GM18868 (cell line): ENCODE data around the gene NOX4.
A peak's percentile ranks its signal among the peaks of the same experiment; 100 is the strongest.
"Not testable (repeated sequence)": the region's sequence is repeated elsewhere in the genome, so short reads cannot be mapped to it uniquely, and the experiment has no call there.

ENCODE experiments used
- ATAC-seq: cut with Tn5 transposase; IDR thresholded peaks from one replicate; pipeline ENCODE4 v1.9.1; 2021; ENCODE audit warnings: mild to moderate bottlenecking, moderate library complexity; ENCODE audit not compliant: unreplicated experiment

Gene NOX4

DNA sequence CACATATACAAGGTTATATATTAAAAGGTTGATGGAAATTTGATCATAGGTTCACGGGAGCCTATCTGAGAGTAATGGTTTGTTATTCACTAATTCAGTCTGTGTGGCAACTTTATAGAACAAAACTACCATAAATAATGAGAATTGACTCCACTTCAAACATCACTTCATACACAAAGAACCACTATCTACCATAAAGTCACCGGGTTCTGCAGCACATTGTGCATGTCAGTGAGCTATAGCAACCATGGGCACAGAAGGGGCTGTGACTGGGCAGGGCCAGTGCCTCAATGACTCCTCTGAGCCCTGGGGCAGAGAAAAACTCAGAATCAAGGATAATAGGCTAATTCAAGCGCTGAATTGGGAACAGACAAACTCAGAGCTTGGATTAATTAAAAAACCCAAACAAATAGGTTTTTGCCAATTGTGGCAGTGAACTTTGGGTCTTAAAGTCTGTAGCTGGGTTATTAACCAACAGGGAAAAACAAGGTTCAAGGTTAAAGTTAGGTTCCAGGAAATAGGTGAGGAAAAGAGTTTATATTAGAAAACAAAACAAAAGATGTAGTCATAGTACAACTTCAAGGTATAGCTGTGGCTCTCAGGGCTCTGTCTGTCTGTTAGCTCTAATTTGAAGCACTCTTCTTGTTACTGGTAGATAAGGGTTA is 181.7 kb downstream of the NOX4 start:
- not testable (repeated sequence) for ATAC-seq

DNA sequence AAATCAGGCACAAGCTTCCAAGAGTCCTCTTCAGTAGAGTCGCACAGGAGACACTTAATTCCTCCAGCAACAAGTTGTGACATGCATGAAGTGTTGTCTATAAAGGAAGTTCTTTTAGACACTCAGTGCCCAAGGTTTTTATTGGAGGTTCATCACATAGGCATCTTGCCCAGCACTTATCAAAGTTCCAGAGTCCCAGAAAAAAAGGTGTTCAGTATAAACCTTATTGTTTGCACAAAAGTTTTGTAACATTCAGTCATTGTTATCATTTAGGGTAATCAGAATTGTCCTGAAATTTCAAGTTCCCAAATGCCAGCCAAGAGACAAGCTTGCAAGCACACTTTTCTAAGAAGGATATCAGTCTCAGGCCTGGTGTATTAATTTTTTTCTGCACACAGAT is 182.9 kb downstream of the NOX4 start:
- ATAC-seq, result not testable (repeated sequence)

DNA sequence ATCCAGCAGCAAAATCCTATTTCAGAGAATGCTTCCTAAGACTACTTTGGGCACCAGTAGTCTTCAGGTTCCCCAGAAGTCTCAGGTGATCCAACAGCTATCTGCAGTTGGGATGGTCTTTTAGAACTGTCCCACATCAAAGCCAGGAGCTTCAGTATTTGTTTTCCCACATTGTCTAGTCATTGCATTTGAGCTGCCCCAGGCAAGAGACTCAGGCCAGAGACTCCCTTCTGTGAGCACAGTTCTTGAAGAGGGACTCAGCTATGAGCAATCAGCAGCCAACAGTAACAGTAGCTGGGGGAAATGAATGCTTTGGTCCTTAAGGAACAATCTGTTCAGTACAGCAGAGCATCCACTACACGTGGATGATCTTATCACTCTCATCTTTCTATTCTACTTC is 188.1 kb downstream of the NOX4 start:
- not testable (repeated sequence) for ATAC-seq

DNA sequence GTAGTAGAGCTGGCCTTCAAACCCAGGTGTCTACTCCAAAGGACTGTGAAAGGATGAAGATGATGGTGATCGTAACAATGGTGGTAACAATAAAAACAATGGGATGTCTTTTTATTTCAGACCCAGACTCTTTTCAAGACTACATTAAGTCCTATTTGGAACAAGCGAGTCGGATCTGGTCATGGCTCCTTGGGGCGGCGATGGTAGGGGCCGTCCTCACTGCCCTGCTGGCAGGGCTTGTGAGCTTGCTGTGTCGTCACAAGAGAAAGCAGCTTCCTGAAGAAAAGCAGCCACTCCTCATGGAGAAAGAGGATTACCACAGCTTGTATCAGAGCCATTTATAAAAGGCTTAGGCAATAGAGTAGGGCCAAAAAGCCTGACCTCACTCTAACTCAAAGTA is 196.2 kb downstream of the NOX4 start:
- not testable (repeated sequence) for ATAC-seq

DNA sequence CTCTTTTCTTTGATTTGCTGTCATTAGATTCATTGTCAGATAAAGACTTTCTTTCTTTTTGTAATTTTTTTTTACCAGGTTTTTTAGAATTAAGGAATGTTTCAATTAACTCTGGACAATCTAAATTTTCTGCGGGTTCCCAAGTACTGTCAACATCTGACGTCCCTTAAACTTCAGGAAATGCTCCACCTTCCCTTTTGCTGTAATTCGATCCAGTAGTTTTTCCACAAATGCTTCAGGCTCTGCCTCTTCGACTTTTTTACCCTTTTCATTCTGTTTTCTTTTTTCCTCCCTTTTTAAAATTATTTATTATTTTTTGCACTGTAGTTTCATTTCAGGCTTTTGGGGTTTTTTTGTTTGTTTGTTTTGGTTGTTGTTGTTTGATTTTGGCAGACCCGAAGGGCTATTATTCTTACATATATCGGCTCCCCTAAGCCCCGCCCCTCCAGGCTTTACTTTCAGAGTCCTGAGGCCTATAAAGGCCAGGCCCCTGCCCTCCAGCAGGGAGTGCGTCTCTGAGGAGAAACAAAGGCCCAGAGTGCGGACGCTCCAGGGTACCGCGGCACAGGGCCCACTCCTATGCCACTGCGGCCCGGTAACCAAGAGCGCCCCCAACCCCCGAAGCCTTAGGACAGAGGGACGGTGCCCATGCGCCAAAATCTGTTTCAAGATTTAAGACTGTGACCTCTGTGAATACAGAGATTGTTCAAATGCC is 197.1 kb downstream of the NOX4 start:
- no peak for ATAC-seq

DNA sequence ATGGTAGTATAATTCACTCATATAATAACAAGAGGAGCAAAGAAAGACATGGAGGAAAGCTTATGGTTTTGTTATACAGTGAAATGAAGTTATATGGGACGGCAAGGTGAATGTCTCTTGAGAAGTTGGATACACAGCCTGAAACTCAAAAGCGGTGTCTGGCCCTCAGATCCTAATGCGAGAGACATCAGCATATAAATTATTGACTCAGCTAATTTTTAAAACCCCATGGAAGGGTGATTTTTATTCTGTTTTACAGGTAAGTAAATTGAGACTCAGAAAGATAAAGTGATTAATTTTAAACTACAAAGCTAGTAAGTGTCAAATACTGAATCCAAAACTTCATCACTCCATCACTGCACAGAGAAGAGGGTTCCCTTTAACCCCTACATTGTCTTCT is 203.2 kb downstream of the NOX4 start:
- ATAC-seq, result not testable (repeated sequence)

DNA sequence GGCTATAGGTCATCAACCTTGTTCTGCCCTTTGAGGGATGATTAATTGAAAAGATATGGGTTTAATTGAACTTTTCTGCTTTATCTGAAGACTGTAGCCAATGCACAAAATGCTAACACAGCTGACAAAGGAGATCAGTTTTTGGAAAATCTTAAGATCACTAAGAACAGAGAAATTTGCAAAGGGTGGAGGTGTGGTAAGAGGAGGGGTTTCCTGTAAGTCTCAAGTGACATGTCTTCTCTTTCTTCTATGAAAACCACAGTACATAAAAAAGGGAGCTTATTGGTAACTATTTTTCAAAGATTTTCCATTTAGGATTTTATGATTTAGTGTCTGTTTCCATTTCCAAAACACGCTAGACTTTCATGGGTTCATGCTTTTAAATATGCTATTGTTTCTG is 204.6 kb downstream of the NOX4 start:
- ATAC-seq, result not testable (repeated sequence)

DNA sequence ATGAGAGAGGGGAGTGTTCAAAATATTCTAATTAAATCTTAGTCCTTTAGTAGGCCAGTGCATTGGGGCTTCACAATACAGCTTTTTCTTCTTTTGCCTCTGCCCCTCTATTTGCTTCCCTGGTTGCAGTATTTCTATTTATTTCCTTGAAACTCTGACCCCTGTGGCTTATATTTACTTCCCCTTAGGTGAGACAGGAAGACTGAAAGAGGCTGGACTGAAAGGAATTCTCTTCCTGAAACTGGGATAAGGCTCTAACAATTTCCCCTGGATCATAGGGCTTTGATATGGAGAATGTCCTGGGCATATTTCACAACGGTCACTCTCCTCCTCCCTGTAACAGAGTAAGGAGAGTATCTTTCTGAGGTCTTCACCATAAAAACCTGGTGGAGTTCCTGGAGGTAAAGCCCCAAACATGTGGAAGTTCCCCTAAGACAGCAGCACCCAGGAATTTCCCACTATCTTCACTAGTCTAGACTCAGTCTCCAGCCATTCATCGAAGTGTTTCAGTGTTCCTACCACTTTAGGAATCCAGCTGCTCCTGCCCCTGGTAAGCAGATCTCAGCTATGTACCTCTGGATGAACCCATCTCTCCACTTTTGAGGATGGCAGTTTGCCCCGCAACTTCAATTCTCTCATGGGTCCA is 210.0 kb downstream of the NOX4 start:
- peak; percentile 70 for ATAC-seq

DNA sequence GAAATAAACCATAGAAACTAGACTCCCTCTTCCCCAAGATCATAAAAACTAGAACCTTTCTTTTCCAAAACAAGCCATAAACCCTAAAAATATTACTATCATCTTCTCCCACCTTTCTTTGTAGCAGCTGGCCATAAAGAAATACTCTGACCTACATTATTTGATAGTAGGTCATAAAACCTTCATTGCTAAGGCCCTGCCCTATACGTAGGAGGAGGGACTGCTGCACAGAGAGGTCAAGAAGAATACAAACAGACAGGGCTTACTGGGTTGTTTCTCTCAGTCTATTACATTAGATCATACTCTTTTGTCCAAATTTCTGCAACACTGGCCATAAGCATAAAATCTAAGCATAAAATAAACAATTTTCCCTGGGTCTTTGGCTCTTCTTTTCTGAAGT is 212.0 kb downstream of the NOX4 start:
- ATAC-seq, result no peak

DNA sequence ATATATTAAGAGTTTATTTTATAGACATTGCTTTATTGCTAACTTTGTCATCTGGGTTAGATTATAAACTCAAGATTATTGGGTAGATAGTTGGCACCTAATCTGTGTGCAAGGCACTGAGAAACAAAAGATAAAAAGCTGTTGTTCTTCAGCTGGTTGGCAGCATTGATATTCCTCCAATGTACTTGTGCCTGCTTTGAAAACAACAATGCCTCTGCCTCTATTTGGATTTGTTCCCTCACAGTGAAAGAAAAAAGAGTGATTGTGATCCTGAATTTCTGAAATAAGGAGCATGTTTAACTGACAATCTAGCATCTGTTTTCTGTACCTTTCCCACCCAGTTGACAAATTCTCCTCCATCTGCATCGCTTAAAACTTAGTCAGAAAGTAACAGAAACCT is 215.2 kb downstream of the NOX4 start:
- no peak for ATAC-seq
